Prostate gland (tissue), 2 donors: ENCODE results near the gene TFB2M. TPM values are rescaled to one million over a fixed set of nuclear protein-coding genes. Genes with fewer than 3 reads are reported as not detected.

Experiments
- DNase-seq: peaks from one replicate; pipeline ENCODE4 v3.0.0-alpha.2; 2019; ENCODE audit warnings: low spot score
- H3K27ac ChIP-seq, 2 donors: fragments of 200-600 bp; sonication (generic); 2 replicates each; pipeline ENCODE4 v1.5.1; 2017 to 2019
- H3K27me3 ChIP-seq: fragments of 200-600 bp; sonication (generic); replicated peaks from 2 replicates; pipeline ENCODE4 v1.5.1; 2019; ENCODE audit not compliant: insufficient read depth
- H3K36me3 ChIP-seq, 2 donors: fragments of 200-600 bp; sonication (generic); 1 replicate in 1 of 2; 2 replicates in 1 of 2; pipeline versions ENCODE4 v1.5.1 to v1.8.1; 2017 to 2019
- H3K4me1 ChIP-seq: fragments of 200-600 bp; sonication (generic); replicated peaks from 2 replicates; pipeline ENCODE4 v1.5.1; 2019
- H3K4me3 ChIP-seq, 2 donors: fragments of 200-600 bp; sonication (generic); 2 replicates each; pipeline ENCODE4 v1.5.1; 2017 to 2019
- H3K9me3 ChIP-seq: fragments of 200-600 bp; sonication (generic); 2 replicates; pipeline ENCODE4 v1.5.1; 2017
- CTCF ChIP-seq, 4 experiments: fragments of 200-600 bp in 2 of 4; fragments of 450-650 bp in 2 of 4; sonication (generic) in 2 of 4; IDR thresholded peaks; 1 replicate in 3 of 4; 2 replicates in 1 of 4; pipeline ENCODE4 v1.5.1; 2016 to 2019; ENCODE audit warnings: antibody characterized with exemption in 4 of 4, mild to moderate bottlenecking in 2 of 4, moderate library complexity in 2 of 4
- POLR2A ChIP-seq: fragments of 450-650 bp; IDR thresholded peaks from one replicate; pipeline ENCODE4 v1.6.1; 2016; ENCODE audit warnings: antibody characterized with exemption, mild to moderate bottlenecking
- POLR2AphosphoS5 ChIP-seq: sonication (generic); formaldehyde crosslinking; IDR thresholded peaks from one replicate; pipeline ENCODE4 v1.6.1; 2017; ENCODE audit warnings: antibody characterized with exemption
- WGBS: methylation state at CpG from one replicate; pipeline ENCODE4 v1.1.5; 2018; 5-methylcytosine and 5-hydroxymethylcytosine counted together
- intact Hi-C: fragments of 100-400 bp; cut with DNase I; formaldehyde crosslinking; loops from one replicate; pipeline ENCODE4 v1.14.2; 2022
- total RNA-seq, 2 donors: library from RNA; depleted of rRNA; stranded (reverse); fragments of >200 nt; gene quantifications; one replicate each; pipeline ENCODE4 v1.1.0, GENCODE V29; 2016

Gene TFB2M
- total RNA-seq, 2 donors from 2014 or later = 10.3 to 15.1 TPM

DNA sequence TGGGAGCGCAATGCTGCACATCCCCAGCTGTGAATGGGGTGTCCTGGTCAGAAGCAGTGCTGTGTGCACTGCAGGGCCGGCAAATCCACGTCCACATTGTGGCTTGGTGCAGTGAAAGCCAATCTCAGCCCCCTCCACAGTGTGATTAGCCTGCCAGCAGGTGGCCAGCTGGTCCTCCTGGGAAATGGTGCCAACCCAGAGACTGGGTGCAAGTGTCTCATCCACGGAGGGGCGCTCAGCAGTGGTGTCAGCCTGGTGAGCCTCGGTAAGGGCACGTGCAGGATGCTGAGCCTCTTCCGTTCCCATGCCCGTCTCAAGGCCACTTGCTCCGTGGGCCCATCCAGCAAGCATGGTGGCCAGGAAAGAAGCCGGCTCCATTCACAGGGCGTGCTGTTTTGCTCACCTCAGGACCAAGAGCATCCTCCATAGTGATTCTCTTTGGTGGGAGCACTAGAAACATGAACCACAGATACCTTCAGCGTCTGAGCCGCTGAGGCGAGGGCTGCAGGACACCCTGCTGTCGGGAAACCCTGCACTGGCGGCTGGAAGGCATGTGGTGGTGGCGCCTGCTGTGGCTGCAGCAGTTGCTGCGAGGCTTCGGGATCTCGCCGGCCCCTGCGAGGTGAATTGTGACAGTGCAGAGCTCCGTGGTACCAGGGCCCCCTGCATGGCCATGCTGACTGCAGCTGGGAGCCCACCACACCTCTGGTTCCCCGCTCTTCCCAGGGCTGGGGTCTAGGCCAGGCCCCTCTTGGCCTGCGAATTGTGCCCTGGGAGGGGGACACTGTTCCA is 57.0 kb downstream of the TFB2M start:
- no peaks in the 10 kb centered on the region for H3K36me3 ChIP-seq
- intact Hi-C loops = loop anchor here (5.0 kb wide), 2 partner anchors 188 to 243 kb away; no protein-coding TSS in a partner anchor
- no peak for TF ChIP-seq POLR2AphosphoS5
- TF ChIP-seq CTCF (IDR thresholded peaks at IDR 0.05) = no peak
- TF ChIP-seq POLR2A = no peak
- no peaks in the 10 kb centered on the region for H3K27me3 ChIP-seq
- no peaks in the 10 kb centered on the region for H3K9me3 ChIP-seq
- H3K4me1 ChIP-seq = no peaks in the 10 kb centered on the region
- no peak for DNase-seq
- no peak overlapping the region for H3K4me3 ChIP-seq
- WGBS = 95% methylated on average over 25 of the region's 26 CpGs
- H3K27ac ChIP-seq = no peak overlapping the region

- WGBS = under 1% methylated on average over 58 of the region's 79 CpGs
Measured at GRCh38 chr1:246506674-246507481, 59.2 kb downstream of the TFB2M start, which contains the start of gene SMYD3. Gene SMYD3, minus strand, starts transcription at chr1:246507279.

DNA sequence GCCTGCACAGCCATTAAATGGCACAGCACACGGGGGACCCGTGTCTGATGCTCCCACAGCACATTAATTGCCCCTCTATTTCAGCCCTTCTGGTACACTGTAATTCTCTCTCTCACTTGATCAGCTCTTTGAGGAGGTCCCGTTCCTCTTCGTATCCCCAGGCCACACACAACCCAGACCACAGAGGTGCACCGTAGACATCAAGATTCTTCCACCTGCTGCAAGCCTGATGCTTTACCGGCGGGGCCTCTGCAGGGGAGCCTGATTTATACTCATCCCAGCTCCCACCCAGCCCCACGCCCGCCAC is 59.7 kb downstream of the TFB2M start:
- 4% methylated on average over 9 of the region's 9 CpGs for WGBS
- no peak overlapping the region for H3K27ac ChIP-seq
- no peak for DNase-seq

More at GRCh38 chr1:246506674-246507481, 59.2 kb downstream of the TFB2M start, which contains the start of gene SMYD3:
- Histone ChIP-seq H3K27ac (peak within 1 kb of the TSS; percentile 23 to 24), H3K9me3 (no peaks in the 10 kb centered on the region), H3K27me3 (no peaks in the 10 kb centered on the region), H3K4me1 (no peaks in the 10 kb centered on the region), H3K36me3 (no peaks in the 10 kb centered on the region), H3K4me3 (peak within 1 kb of the TSS; percentile 75 to 81)
- intact Hi-C loops = loop anchor here (5.0 kb wide), 2 partner anchors 190 to 245 kb away; no protein-coding TSS in a partner anchor
- TF ChIP-seq POLR2A (peak; percentile 77), CTCF (IDR thresholded peaks at IDR 0.05) (peak in 3 of 4 experiments; percentile 21 to 27 (median 23)), POLR2AphosphoS5 (peak; percentile 38)
- DNase-seq = peak; percentile 61

DNA sequence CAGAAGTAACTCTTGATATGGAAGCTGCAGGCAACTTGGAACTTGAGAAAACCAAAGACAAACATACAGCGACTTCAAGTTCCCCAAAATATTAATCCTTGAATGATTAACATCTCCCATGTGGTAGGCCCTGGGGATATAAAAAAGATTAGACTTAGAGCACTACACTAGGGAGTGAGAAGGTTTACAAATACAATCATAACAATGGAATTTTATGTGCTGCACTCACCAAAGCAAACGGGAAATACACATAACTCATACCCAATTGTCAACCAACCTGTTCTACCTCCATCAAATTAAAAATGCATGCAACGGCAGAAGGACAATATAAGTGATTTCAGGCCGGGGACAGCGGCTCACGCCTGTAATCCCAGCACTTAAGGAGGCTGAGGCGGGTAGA is 62.7 kb downstream of the TFB2M start:
- Histone ChIP-seq H3K27me3 (no peaks in the 10 kb centered on the region), H3K36me3 (no peaks in the 10 kb centered on the region), H3K9me3 (no peaks in the 10 kb centered on the region), H3K4me3 (no peak overlapping the region), H3K27ac (peak overlapping the region in 1 of 2 donors; percentile 41), H3K4me1 (no peaks in the 10 kb centered on the region)
- peak; percentile 32 for DNase-seq
- intact Hi-C loops = no loop called here
- peak; percentile 84 for TF ChIP-seq POLR2AphosphoS5
- TF ChIP-seq CTCF (IDR thresholded peaks at IDR 0.05) = no peak
- WGBS = 48% methylated on average over 7 of the region's 7 CpGs

More for the DNA sequence above, 59.7 kb downstream of the TFB2M start:
- no peaks in the 10 kb centered on the region for H3K9me3 ChIP-seq
- TF ChIP-seq POLR2A = no peak
- no peak for TF ChIP-seq POLR2AphosphoS5
- TF ChIP-seq CTCF (IDR thresholded peaks at IDR 0.05) = no peak
- no peaks in the 10 kb centered on the region for H3K4me1 ChIP-seq
- no peaks in the 10 kb centered on the region for H3K27me3 ChIP-seq
- no peaks in the 10 kb centered on the region for H3K36me3 ChIP-seq
- intact Hi-C loops = loop anchor here (5.0 kb wide), 2 partner anchors 191 to 246 kb away; no protein-coding TSS in a partner anchor
- peak overlapping the region; percentile 75 to 81 for H3K4me3 ChIP-seq
